ENCODE data around the gene HTRA1.
A peak's percentile ranks its signal among the peaks of the same experiment; 100 is the strongest.

Gene HTRA1

GRCh38 chr10:122514045-122514840 is 52.9 kb downstream of the HTRA1 start:
- no peak for DNase-seq (ENCODE audit: low read depth in 1 of 2, low spot score in 1 of 2)

- DNase-seq (ENCODE audit: low read depth in 1 of 2, low spot score in 1 of 2), result no peak
These were observed 53.7 kb downstream of the HTRA1 start for GRCh38 chr10:122515022-122515424.

GRCh38 chr10:122515588-122516231 is 54.4 kb downstream of the HTRA1 start:
- DNase-seq (ENCODE audit: low read depth in 1 of 2, low spot score in 1 of 2), result peak in 1 of 2 donors; percentile 27

GRCh38 chr10:122516734-122517133 is 55.4 kb downstream of the HTRA1 start:
- DNase-seq (ENCODE audit: low read depth in 1 of 2, low spot score in 1 of 2), result no peak

GRCh38 chr10:122519144-122519543 is 57.8 kb downstream of the HTRA1 start:
- DNase-seq (ENCODE audit: low read depth in 1 of 2, low spot score in 1 of 2), result no peak

- no peak for DNase-seq (ENCODE audit: low read depth in 1 of 2, low spot score in 1 of 2)
These were observed 58.5 kb downstream of the HTRA1 start for GRCh38 chr10:122519873-122520272.

GRCh38 chr10:122521011-122521410 is 59.7 kb downstream of the HTRA1 start:
- DNase-seq (ENCODE audit: low read depth in 1 of 2, low spot score in 1 of 2), result no peak

GRCh38 chr10:122524811-122525210 is 63.5 kb downstream of the HTRA1 start:
- DNase-seq (ENCODE audit: low read depth in 1 of 2, low spot score in 1 of 2), result no peak

GRCh38 chr10:122525788-122526187 is 64.4 kb downstream of the HTRA1 start:
- no peak for DNase-seq (ENCODE audit: low read depth in 1 of 2, low spot score in 1 of 2)

GRCh38 chr10:122526892-122527291 is 65.5 kb downstream of the HTRA1 start:
- no peak for DNase-seq (ENCODE audit: low read depth in 1 of 2, low spot score in 1 of 2)

- DNase-seq (ENCODE audit: low read depth in 1 of 2, low spot score in 1 of 2), result no peak
These were observed 68.8 kb downstream of the HTRA1 start for GRCh38 chr10:122530177-122530576.

GRCh38 chr10:122531261-122531660 is 69.9 kb downstream of the HTRA1 start:
- no peak for DNase-seq (ENCODE audit: low read depth in 1 of 2, low spot score in 1 of 2)

GRCh38 chr10:122531939-122532338 is 70.6 kb downstream of the HTRA1 start:
- DNase-seq (ENCODE audit: low read depth in 1 of 2, low spot score in 1 of 2), result no peak

GRCh38 chr10:122532601-122533296 is 71.4 kb downstream of the HTRA1 start:
- no peak for DNase-seq (ENCODE audit: low read depth in 1 of 2, low spot score in 1 of 2)

GRCh38 chr10:122537545-122537944 is 76.2 kb downstream of the HTRA1 start:
- no peak for DNase-seq (ENCODE audit: low read depth in 1 of 2, low spot score in 1 of 2)

- no peak for DNase-seq (ENCODE audit: low read depth in 1 of 2, low spot score in 1 of 2)
These were observed 80.2 kb downstream of the HTRA1 start for GRCh38 chr10:122541541-122542002.

GRCh38 chr10:122543676-122544445 is 82.5 kb downstream of the HTRA1 start:
- no peak for DNase-seq (ENCODE audit: low read depth in 1 of 2, low spot score in 1 of 2)

GRCh38 chr10:122544493-122544892 is 83.1 kb downstream of the HTRA1 start:
- DNase-seq (ENCODE audit: low read depth in 1 of 2, low spot score in 1 of 2), result no peak

GRCh38 chr10:122546242-122546641 is 84.9 kb downstream of the HTRA1 start:
- DNase-seq (ENCODE audit: low read depth in 1 of 2, low spot score in 1 of 2), result no peak

GRCh38 chr10:122548407-122549085 is 87.2 kb downstream of the HTRA1 start:
- no peak for DNase-seq (ENCODE audit: low read depth in 1 of 2, low spot score in 1 of 2)

- no peak for DNase-seq (ENCODE audit: low read depth in 1 of 2, low spot score in 1 of 2)
These were observed 88.3 kb downstream of the HTRA1 start for GRCh38 chr10:122549636-122550035.

Data from activated CD4-positive, alpha-beta T cell treated with anti-CD3 and anti-CD28 coated beads, Interleukin-2, amount 50 U/mL, for 24 hours (primary cell).